ENCODE results near the gene CAMK2B. TPM values are rescaled to one million over a fixed set of nuclear protein-coding genes. Genes with fewer than 3 reads are reported as not detected.
A peak's percentile ranks its signal among the peaks of the same experiment; 100 is the strongest.

The CAMK2B gene
- total RNA-seq, 2 experiments from 2014 or later = 0.97 to 1.9 TPM

DNA sequence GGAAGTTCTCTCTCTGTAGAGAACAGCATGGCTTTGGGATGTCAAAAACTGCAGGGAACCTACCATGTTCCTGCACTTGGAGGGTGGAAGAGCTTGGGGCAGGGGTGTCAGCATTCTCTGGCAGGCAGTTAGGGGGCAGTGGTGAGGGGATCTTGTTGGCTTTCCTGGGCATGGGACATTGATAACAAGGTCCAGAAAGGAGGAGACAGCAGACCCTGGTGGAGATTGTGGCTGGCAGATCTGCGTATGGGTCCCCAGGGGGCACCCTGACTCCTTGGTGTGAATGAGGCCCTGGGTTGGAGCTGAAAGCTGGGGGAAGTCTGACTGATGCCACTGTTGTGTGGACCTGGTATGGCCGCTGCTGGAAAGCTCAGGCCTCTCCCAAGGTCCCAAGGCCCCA, 22.9 kb upstream of the CAMK2B start:
- Mint-ChIP-seq H3K4me3 (no peak overlapping the region), H3K27me3 (peaks cover 12% of the 10 kb centered on the region), H3K36me3 (ENCODE audit: low read depth) (no peaks in the 10 kb centered on the region), H3K9me3 (peaks cover 8% of the 10 kb centered on the region), H3K27ac (no peak overlapping the region), H3K4me1 (ENCODE audit: low read depth) (no peaks in the 10 kb centered on the region)
- ATAC-seq (peak; percentile 53), DNase-seq (peak; percentile 45)
- intact Hi-C loops (cut with micrococcal nuclease) = no loop called here
- TF ChIP-seq, protein P1, sequence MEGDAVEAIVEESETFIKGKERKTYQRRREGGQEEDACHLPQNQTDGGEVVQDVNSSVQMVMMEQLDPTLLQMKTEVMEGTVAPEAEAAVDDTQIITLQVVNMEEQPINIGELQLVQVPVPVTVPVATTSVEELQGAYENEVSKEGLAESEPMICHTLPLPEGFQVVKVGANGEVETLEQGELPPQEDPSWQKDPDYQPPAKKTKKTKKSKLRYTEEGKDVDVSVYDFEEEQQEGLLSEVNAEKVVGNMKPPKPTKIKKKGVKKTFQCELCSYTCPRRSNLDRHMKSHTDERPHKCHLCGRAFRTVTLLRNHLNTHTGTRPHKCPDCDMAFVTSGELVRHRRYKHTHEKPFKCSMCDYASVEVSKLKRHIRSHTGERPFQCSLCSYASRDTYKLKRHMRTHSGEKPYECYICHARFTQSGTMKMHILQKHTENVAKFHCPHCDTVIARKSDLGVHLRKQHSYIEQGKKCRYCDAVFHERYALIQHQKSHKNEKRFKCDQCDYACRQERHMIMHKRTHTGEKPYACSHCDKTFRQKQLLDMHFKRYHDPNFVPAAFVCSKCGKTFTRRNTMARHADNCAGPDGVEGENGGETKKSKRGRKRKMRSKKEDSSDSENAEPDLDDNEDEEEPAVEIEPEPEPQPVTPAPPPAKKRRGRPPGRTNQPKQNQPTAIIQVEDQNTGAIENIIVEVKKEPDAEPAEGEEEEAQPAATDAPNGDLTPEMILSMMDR (IDR thresholded peaks at IDR 0.05) = peak; percentile 38
- POLR2A ChIA-PET = no interaction called here
- CTCF ChIA-PET = interaction anchor here (0.6 to 3.3 kb wide), 11 partner anchors 8 to 224 kb away, joined by 3 to 14 read pairs (median 4); no protein-coding TSS in a partner anchor

DNA sequence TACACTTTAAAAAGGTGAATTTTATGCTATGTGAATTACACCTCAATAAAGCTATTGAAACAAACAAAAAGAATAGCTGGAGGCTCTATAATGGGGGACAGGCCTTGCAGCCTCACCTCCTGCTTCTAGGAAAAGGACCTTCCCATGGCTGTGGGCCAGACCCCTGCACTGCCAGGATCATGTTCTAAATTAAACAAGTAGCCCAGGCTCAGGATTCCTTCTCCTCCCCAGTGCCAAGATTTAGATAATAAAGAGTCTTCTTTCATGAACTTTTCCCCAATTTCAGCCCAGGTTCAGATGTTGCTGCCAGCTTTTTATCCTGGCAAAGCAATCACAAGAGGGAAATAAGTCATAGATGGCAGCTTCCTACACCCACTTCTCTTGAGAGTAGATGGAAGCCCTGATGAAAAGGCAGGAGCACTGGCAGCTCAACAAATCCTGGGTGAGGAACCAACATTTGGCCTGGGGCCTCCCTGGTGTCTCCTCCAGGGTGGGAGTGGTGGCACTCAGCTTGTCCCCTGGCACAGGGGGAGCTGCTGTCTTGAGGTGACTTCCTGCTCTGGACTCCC, 22.2 kb upstream of the CAMK2B start:
- POLR2A ChIA-PET = interaction anchor here (1.0 kb wide), 1 partner anchor 22 kb away, joined by 3 read pairs; no protein-coding TSS in a partner anchor
- H3K9me3 Mint-ChIP-seq = peaks cover 8% of the 10 kb centered on the region
- no peak for ATAC-seq
- TF ChIP-seq, protein P1 (IDR thresholded peaks at IDR 0.05) = no peak
- CTCF ChIA-PET = interaction anchor here (1.2 to 3.3 kb wide), 9 partner anchors 9 to 218 kb away, joined by 3 to 14 read pairs (median 4); no protein-coding TSS in a partner anchor
- H3K4me1 Mint-ChIP-seq (ENCODE audit: low read depth) = no peaks in the 10 kb centered on the region
- intact Hi-C loops (cut with micrococcal nuclease) = no loop called here
- no peak overlapping the region for H3K27ac Mint-ChIP-seq
- H3K27me3 Mint-ChIP-seq = peaks cover 12% of the 10 kb centered on the region
- no peak overlapping the region for H3K4me3 Mint-ChIP-seq
- H3K36me3 Mint-ChIP-seq (ENCODE audit: low read depth) = no peaks in the 10 kb centered on the region
- DNase-seq = no peak

DNA sequence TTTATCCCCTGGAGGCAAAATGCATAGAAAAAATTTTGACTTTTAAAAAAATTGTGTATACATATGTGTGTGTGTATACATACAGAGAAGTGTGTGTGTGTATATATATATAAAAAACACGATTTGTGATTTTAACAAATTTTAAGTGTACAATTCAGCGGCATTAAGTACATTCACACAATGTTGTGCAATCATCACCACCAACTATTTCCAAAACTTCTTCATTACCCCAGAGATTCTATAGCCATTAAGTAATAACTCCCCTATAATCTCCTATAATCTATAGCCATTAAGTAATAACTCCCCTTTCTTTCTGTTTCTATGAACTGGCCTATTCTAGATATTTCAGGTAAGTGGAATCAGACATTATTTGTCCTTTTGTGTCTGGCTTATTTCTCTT, 20.7 kb upstream of the CAMK2B start:
- POLR2A ChIA-PET = interaction anchor here (0.9 kb wide), 1 partner anchor 144 kb away, joined by 3 read pairs; no protein-coding TSS in a partner anchor
- intact Hi-C loops (cut with micrococcal nuclease) = no loop called here
- ATAC-seq (no peak), DNase-seq (no peak)
- peaks cover 8% of the 10 kb centered on the region for H3K9me3 Mint-ChIP-seq
- no peak overlapping the region for H3K4me3 Mint-ChIP-seq
- TF ChIP-seq, protein P1 (IDR thresholded peaks at IDR 0.05) = no peak
- H3K4me1 Mint-ChIP-seq (ENCODE audit: low read depth) = no peaks in the 10 kb centered on the region
- H3K27ac Mint-ChIP-seq = no peak overlapping the region
- H3K36me3 Mint-ChIP-seq (ENCODE audit: low read depth) = no peaks in the 10 kb centered on the region
- H3K27me3 Mint-ChIP-seq = peaks cover 12% of the 10 kb centered on the region
- CTCF ChIA-PET = interaction anchor here (1.4 to 2.0 kb wide), 2 partner anchors 105 to 220 kb away, joined by 4 to 9 read pairs; no protein-coding TSS in a partner anchor

DNA sequence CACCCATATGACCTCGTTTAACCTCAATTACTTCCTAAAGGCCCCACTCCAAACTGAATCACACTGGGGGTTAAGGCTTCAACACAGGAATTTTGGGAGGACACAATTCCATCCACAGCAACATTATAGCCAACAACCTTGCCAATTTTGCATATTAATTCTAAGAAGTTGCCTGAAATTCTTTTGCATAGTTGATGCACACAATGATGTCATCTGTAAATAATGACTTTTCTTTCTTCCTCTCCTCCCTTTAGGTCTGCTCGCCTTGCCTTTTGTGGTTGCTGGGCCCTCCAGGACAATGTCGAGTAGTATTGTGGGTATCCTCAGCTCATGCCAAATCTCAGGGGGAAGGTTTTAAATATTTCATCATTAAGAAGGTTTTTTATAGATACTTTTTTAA, 16.0 kb upstream of the CAMK2B start:
- peaks cover 8% of the 10 kb centered on the region for H3K9me3 Mint-ChIP-seq
- no peak overlapping the region for H3K4me3 Mint-ChIP-seq
- ChIA-PET POLR2A (no interaction called here), CTCF (no interaction called here)
- ATAC-seq (no peak), DNase-seq (no peak)
- peaks cover 2% of the 10 kb centered on the region for H3K27me3 Mint-ChIP-seq
- H3K4me1 Mint-ChIP-seq (ENCODE audit: low read depth) = no peaks in the 10 kb centered on the region
- TF ChIP-seq, protein P1 (IDR thresholded peaks at IDR 0.05) = no peak
- intact Hi-C loops (cut with micrococcal nuclease) = no loop called here
- no peak overlapping the region for H3K27ac Mint-ChIP-seq
- H3K36me3 Mint-ChIP-seq (ENCODE audit: low read depth) = no peaks in the 10 kb centered on the region

DNA sequence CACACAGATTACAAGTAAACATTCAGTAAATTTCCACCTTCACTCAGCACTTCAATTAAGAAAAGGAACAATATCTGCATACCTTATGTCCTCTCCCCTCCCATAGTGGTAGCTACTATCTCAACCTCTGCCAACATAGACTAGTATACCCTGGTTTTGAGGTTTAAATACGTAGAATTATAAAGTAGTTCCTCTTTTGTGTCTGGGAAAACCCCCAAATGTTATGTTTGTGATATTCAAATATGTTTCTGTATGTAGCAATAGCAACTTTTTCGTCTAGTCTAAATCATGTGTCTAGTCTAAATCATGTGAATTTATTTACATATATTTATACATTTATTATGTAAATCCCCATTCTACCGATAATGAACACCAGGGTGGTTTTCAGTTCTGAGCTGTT, 13.2 kb upstream of the CAMK2B start:
- peaks cover 6% of the 10 kb centered on the region for H3K27me3 Mint-ChIP-seq
- TF ChIP-seq, protein P1 (IDR thresholded peaks at IDR 0.05) = no peak
- intact Hi-C loops (cut with micrococcal nuclease) = no loop called here
- CTCF ChIA-PET = interaction anchor here (1.5 kb wide), 2 partner anchors 11 to 98 kb away, joined by 3 to 4 read pairs; no protein-coding TSS in a partner anchor
- no peak overlapping the region for H3K4me3 Mint-ChIP-seq
- no peak for DNase-seq
- ATAC-seq = no peak
- no peaks in the 10 kb centered on the region for H3K4me1 Mint-ChIP-seq (ENCODE audit: low read depth)
- POLR2A ChIA-PET = interaction anchor here (0.6 kb wide), 1 partner anchor 10 kb away, joined by 3 read pairs; no protein-coding TSS in a partner anchor
- no peaks in the 10 kb centered on the region for H3K36me3 Mint-ChIP-seq (ENCODE audit: low read depth)
- no peak overlapping the region for H3K27ac Mint-ChIP-seq
- peaks cover 16% of the 10 kb centered on the region for H3K9me3 Mint-ChIP-seq

Data from activated CD8-positive, alpha-beta T cell treated with anti-CD3 and anti-CD28 coated beads for 36 hours (primary cell).